BE2C (cell line): Measurements from ENCODE around the gene MYO5B.

Experiments used
- DNase-seq: peaks from one replicate; pipeline ENCODE4 v3.0.0-alpha.2; 2020
- H3K27me3 ChIP-seq: fragments of 250-450 bp; sonication (Bioruptor Pico); 2 replicates; pipeline ENCODE4 v1.5.1; 2020; ENCODE audit warnings: mild to moderate bottlenecking
- H3K36me3 ChIP-seq: fragments of 250-450 bp; sonication (Bioruptor Pico); 2 replicates; pipeline ENCODE4 v1.5.1; 2020; ENCODE audit warnings: mild to moderate bottlenecking
- H3K4me1 ChIP-seq: fragments of 250-450 bp; sonication (Bioruptor Pico); 2 replicates; pipeline ENCODE4 v1.5.1; 2020
- H3K4me3 ChIP-seq: 2 replicates; pipeline ENCODE4 v1.5.1; 2011; ENCODE audit warnings: low read depth, low read length
- H3K9me3 ChIP-seq: fragments of 250-450 bp; sonication (Bioruptor Pico); 2 replicates; pipeline ENCODE4 v1.5.1; 2020
- CTCF ChIP-seq: IDR thresholded peaks from 2 replicates; pipeline ENCODE4 v1.5.1; 2012; ENCODE audit warnings: mild to moderate bottlenecking, low read depth, low read length

Gene MYO5B

GRCh38 chr18:49879271-49879580 is 315.7 kb downstream of the MYO5B start:
- no peak for DNase-seq
- no peak overlapping the region for H3K4me3 ChIP-seq
- no peaks in the 10 kb centered on the region for H3K27me3 ChIP-seq

GRCh38 chr18:49878567-49879270 is 316.2 kb downstream of the MYO5B start:
- DNase-seq = peak; percentile 22
- no peaks in the 10 kb centered on the region for H3K36me3 ChIP-seq
- no peak for TF ChIP-seq CTCF

More at GRCh38 chr18:49879271-49879580, 315.7 kb downstream of the MYO5B start:
- no peak for TF ChIP-seq CTCF
- no peaks in the 10 kb centered on the region for H3K36me3 ChIP-seq
- H3K4me1 ChIP-seq = no peaks in the 10 kb centered on the region; the same call in 1 of the 2 replicates
- no peaks in the 10 kb centered on the region for H3K9me3 ChIP-seq

GRCh38 chr18:49878015-49878414 is 316.9 kb downstream of the MYO5B start:
- Histone ChIP-seq H3K9me3 (no peaks in the 10 kb centered on the region), H3K4me3 (no peak overlapping the region), H3K4me1 (no peaks in the 10 kb centered on the region; the same call in 1 of the 2 replicates), H3K27me3 (no peaks in the 10 kb centered on the region), H3K36me3 (no peaks in the 10 kb centered on the region)
- no peak for TF ChIP-seq CTCF
- DNase-seq = no peak

More at GRCh38 chr18:49878567-49879270, 316.2 kb downstream of the MYO5B start:
- Histone ChIP-seq H3K9me3 (no peaks in the 10 kb centered on the region), H3K4me3 (no peak overlapping the region), H3K4me1 (no peaks in the 10 kb centered on the region; the same call in 1 of the 2 replicates), H3K27me3 (no peaks in the 10 kb centered on the region)

GRCh38 chr18:49876536-49876935 is 318.4 kb downstream of the MYO5B start:
- no peak for DNase-seq
- no peak for TF ChIP-seq CTCF
- no peaks in the 10 kb centered on the region for H3K9me3 ChIP-seq
- no peaks in the 10 kb centered on the region for H3K27me3 ChIP-seq
- H3K4me1 ChIP-seq = no peaks in the 10 kb centered on the region; the same call in 1 of the 2 replicates
- H3K4me3 ChIP-seq = no peak overlapping the region
- no peaks in the 10 kb centered on the region for H3K36me3 ChIP-seq

- Histone ChIP-seq H3K9me3 (no peaks in the 10 kb centered on the region), H3K27me3 (no peaks in the 10 kb centered on the region), H3K36me3 (no peaks in the 10 kb centered on the region), H3K4me3 (no peak overlapping the region), H3K4me1 (no peaks in the 10 kb centered on the region; the same call in 1 of the 2 replicates)
- DNase-seq = no peak
- no peak for TF ChIP-seq CTCF
These were observed 319.2 kb downstream of the MYO5B start for GRCh38 chr18:49875783-49876182.

- H3K4me3 ChIP-seq = no peak overlapping the region
- TF ChIP-seq CTCF = no peak
- no peak for DNase-seq
- no peaks in the 10 kb centered on the region for H3K9me3 ChIP-seq
- no peaks in the 10 kb centered on the region for H3K36me3 ChIP-seq
- no peaks in the 10 kb centered on the region for H3K27me3 ChIP-seq
- H3K4me1 ChIP-seq = no peaks in the 10 kb centered on the region; the same call in 1 of the 2 replicates
These were observed 319.8 kb downstream of the MYO5B start for GRCh38 chr18:49875155-49875554.
